H9 (cell line): ENCODE measurements around the gene ANKMY2. TPM values are rescaled to one million over a fixed set of nuclear protein-coding genes. Genes with fewer than 3 reads are reported as not detected.

Experiments
- DNase-seq: peaks from one replicate; pipeline ENCODE4 v3.0.0-alpha.2; 2017
- H2AFZ ChIP-seq: one replicate; pipeline ENCODE4 v1.6.1; 2013; ENCODE audit warnings: mild to moderate bottlenecking, low read length, control low read depth, moderate library complexity
- H2AK5ac ChIP-seq: 2 replicates; pipeline ENCODE4 v1.6.1; 2013; ENCODE audit warnings: low read length, control low read depth, mixed read lengths; ENCODE audit not compliant: insufficient read length
- H2BK120ac ChIP-seq: one replicate; pipeline ENCODE4 v1.6.1; 2013; ENCODE audit warnings: low read depth, mild to moderate bottlenecking, low read length, control low read depth, inconsistent platforms; ENCODE audit not compliant: poor library complexity, severe bottlenecking
- H2BK12ac ChIP-seq: 2 replicates; pipeline ENCODE4 v1.6.1; 2013; ENCODE audit warnings: low read length, control low read depth, mixed read lengths, low read depth; ENCODE audit not compliant: insufficient read length
- H2BK15ac ChIP-seq: 2 replicates; pipeline ENCODE4 v1.6.1; 2013; ENCODE audit warnings: low read depth, low read length, control low read depth
- H2BK20ac ChIP-seq: one replicate; pipeline ENCODE4 v1.6.1; 2013; ENCODE audit warnings: low read depth, mild to moderate bottlenecking, low read length, control low read depth, inconsistent platforms; ENCODE audit not compliant: poor library complexity, severe bottlenecking
- H2BK5ac ChIP-seq: 2 replicates; pipeline ENCODE4 v1.6.1; 2013; ENCODE audit warnings: low read length, control low read depth, mixed read lengths; ENCODE audit not compliant: insufficient read length
- H3K14ac ChIP-seq: 2 replicates; pipeline ENCODE4 v1.6.1; 2013; ENCODE audit warnings: low read length, control low read depth; ENCODE audit not compliant: insufficient read depth
- H3K18ac ChIP-seq: 2 replicates; pipeline ENCODE4 v1.6.1; 2013; ENCODE audit warnings: low read depth, mild to moderate bottlenecking, mixed read lengths, low read length, control low read depth; ENCODE audit not compliant: insufficient read length
- H3K23ac ChIP-seq: 2 replicates; pipeline ENCODE4 v1.6.1; 2013; ENCODE audit warnings: low read length, control low read depth, mixed read lengths, low read depth; ENCODE audit not compliant: insufficient read length
- H3K23me2 ChIP-seq: 2 replicates; pipeline ENCODE4 v1.6.1; 2013; ENCODE audit warnings: low read depth, mild to moderate bottlenecking, mixed read lengths, low read length, control low read depth; ENCODE audit not compliant: insufficient read length, poor library complexity, severe bottlenecking
- H3K27ac ChIP-seq: 2 replicates; pipeline ENCODE4 v1.5.1; 2013; ENCODE audit warnings: low read length, control low read depth, mixed read lengths, low read depth; ENCODE audit not compliant: insufficient read length
- H3K27me3 ChIP-seq: 2 replicates; pipeline ENCODE4 v1.6.1; 2013; ENCODE audit warnings: low read length, control low read depth, inconsistent platforms; ENCODE audit not compliant: insufficient read depth
- H3K4ac ChIP-seq: 2 replicates; pipeline ENCODE4 v1.6.1; 2013; ENCODE audit warnings: low read depth, mild to moderate bottlenecking, control low read depth, inconsistent platforms, low read length, moderate library complexity
- H3K4me1 ChIP-seq: 2 replicates; pipeline ENCODE4 v1.6.1; 2013; ENCODE audit warnings: low read length, control low read depth, inconsistent platforms; ENCODE audit not compliant: insufficient read depth
- H3K4me2 ChIP-seq: 2 replicates; pipeline ENCODE4 v1.6.1; 2013; ENCODE audit warnings: low read length, control low read depth, mixed read lengths; ENCODE audit not compliant: insufficient read length, insufficient read depth
- H3K56ac ChIP-seq: 2 replicates; pipeline ENCODE4 v1.6.1; 2013; ENCODE audit warnings: low read depth, mild to moderate bottlenecking, mixed read lengths, low read length, control low read depth; ENCODE audit not compliant: insufficient read length
- H3K79me1 ChIP-seq: 2 replicates; pipeline ENCODE4 v1.6.1; 2013; ENCODE audit warnings: low read depth, mild to moderate bottlenecking, moderate library complexity, low read length, control low read depth, inconsistent platforms; ENCODE audit not compliant: insufficient read depth, poor library complexity, severe bottlenecking
- H3K79me2 ChIP-seq: 2 replicates; pipeline ENCODE4 v1.6.1; 2013; ENCODE audit warnings: low read length, control low read depth, inconsistent platforms; ENCODE audit not compliant: insufficient read depth
- H3K9ac ChIP-seq: 2 replicates; pipeline ENCODE4 v1.6.1; 2013; ENCODE audit warnings: low read length, control low read depth, mixed read lengths; ENCODE audit not compliant: insufficient read length; ENCODE audit errors: extremely low read depth
- H3K9me3 ChIP-seq: one replicate; pipeline ENCODE4 v1.6.1; 2013; ENCODE audit warnings: low read depth, low read length, inconsistent platforms; ENCODE audit not compliant: control insufficient read depth
- H3T11ph ChIP-seq: one replicate; pipeline ENCODE4 v1.6.1; 2013; ENCODE audit warnings: mild to moderate bottlenecking, low read length, control low read depth, inconsistent platforms
- H4K20me1 ChIP-seq: one replicate; pipeline ENCODE4 v1.6.1; 2013; ENCODE audit not compliant: control insufficient read depth, insufficient read length, insufficient read depth
- H4K5ac ChIP-seq: 2 replicates; pipeline ENCODE4 v1.6.1; 2013; ENCODE audit warnings: low read depth, mild to moderate bottlenecking, mixed read lengths, low read length, control low read depth; ENCODE audit not compliant: insufficient read length
- H4K8ac ChIP-seq: replicated peaks from 2 replicates; pipeline ENCODE4 v1.6.1; 2013; ENCODE audit warnings: low read length, control low read depth, mixed read lengths, low read depth; ENCODE audit not compliant: insufficient read length
- H4K91ac ChIP-seq: 2 replicates; pipeline ENCODE4 v1.6.1; 2013; ENCODE audit warnings: low read depth, mild to moderate bottlenecking, moderate library complexity, mixed read lengths, low read length, control low read depth; ENCODE audit not compliant: insufficient read length
- H3K27ac Mint-ChIP-seq, 3 experiments: 2 replicates in 2 of 3; 3 replicates in 1 of 3; pipeline ENCODE4 v1.8.0; 2020 to 2021; ENCODE audit warnings: mixed read lengths in 3 of 3, mild to moderate bottlenecking in 1 of 3, moderate library complexity in 1 of 3
- H3K27me3 Mint-ChIP-seq: 2 replicates; pipeline ENCODE4 v1.8.0; 2021; ENCODE audit warnings: low read depth, mild to moderate bottlenecking, moderate library complexity, mixed read lengths
- H3K36me3 Mint-ChIP-seq, 3 experiments: 2 replicates in 2 of 3; 3 replicates in 1 of 3; pipeline ENCODE4 v1.8.0; 2020 to 2021; ENCODE audit warnings: low read depth in 3 of 3, mixed read lengths in 3 of 3; ENCODE audit not compliant: insufficient read depth in 1 of 3
- H3K4me1 Mint-ChIP-seq, 2 experiments: 2 replicates each; pipeline ENCODE4 v1.8.0; 2020; ENCODE audit warnings: mixed read lengths in 2 of 2
- H3K4me3 Mint-ChIP-seq, 2 experiments: 2 replicates in 1 of 2; 3 replicates in 1 of 2; pipeline ENCODE4 v1.8.0; 2020 to 2021; ENCODE audit warnings: mild to moderate bottlenecking in 2 of 2, mixed read lengths in 2 of 2, moderate library complexity in 1 of 2
- H3K9me3 Mint-ChIP-seq, 2 experiments: 2 replicates in 1 of 2; 3 replicates in 1 of 2; pipeline ENCODE4 v1.8.0; 2020; ENCODE audit warnings: mild to moderate bottlenecking in 2 of 2, mixed read lengths in 2 of 2, moderate library complexity in 1 of 2
- CTCF ChIP-seq: fragments of 200-600 bp; sonication (generic); conservative IDR thresholded peaks from 3 replicates; pipeline ENCODE4 v1.8.0; 2021; ENCODE audit warnings: antibody characterized with exemption, mild to moderate bottlenecking
- WGBS: extraction: QIAGEN DNeasy Blood & Tissue Kit; methylation state at CpG from one replicate; pipeline ENCODE4 v1.1.7; 2013; ENCODE audit warnings: missing lambda C conversion rate, low lambda C conversion rate, mixed read lengths; ENCODE audit not compliant: insufficient read length; ENCODE audit errors: extremely low coverage; 5-methylcytosine and 5-hydroxymethylcytosine counted together
- total RNA-seq: library from RNA; stranded (reverse); gene quantifications from 2 replicates; pipeline ENCODE4 v1.2.1, GENCODE V29; 2021

The ANKMY2 gene
- total RNA-seq, 1 experiment from 2014 or later, result 12.7 TPM

GRCh38 chr7:16677978-16678494 is 32.5 kb upstream of the ANKMY2 start:
- H2AFZ ChIP-seq, result no peak overlapping the region
- no peak overlapping the region for H2BK5ac ChIP-seq
- H3K9me3 ChIP-seq, result no peaks in the 10 kb centered on the region
- H3K56ac ChIP-seq, result no peak overlapping the region
- no peak overlapping the region for H2BK12ac ChIP-seq
- no peak overlapping the region for H4K91ac ChIP-seq
- no peak overlapping the region for H4K5ac ChIP-seq
- Mint-ChIP-seq H3K4me1 (peaks cover 5 to 9% of the 10 kb centered on the region in 2 experiments), H3K9me3 (no peaks in the 10 kb centered on the region), H3K4me3 (no peak overlapping the region), H3K27me3 (no peaks in the 10 kb centered on the region), H3K27ac (no peak overlapping the region), H3K36me3 (peaks cover 44 to 70% (median 67%) of the 10 kb centered on the region in 3 experiments)
- DNase-seq, result no peak
- no peaks in the 10 kb centered on the region for H3K79me1 ChIP-seq
- H3K14ac ChIP-seq, result no peak overlapping the region
- no peak overlapping the region for H2BK15ac ChIP-seq
- no peak overlapping the region for H3T11ph ChIP-seq
- TF ChIP-seq CTCF, result no peak
- no peak overlapping the region for H3K18ac ChIP-seq
- H4K8ac ChIP-seq, result no peak overlapping the region
- no peaks in the 10 kb centered on the region for H3K27me3 ChIP-seq
- no peak overlapping the region for H2AK5ac ChIP-seq
- no CpG with 5 or more reads among the region's 12 CpGs for WGBS
- peaks cover 2% of the 10 kb centered on the region; the same call in 1 of the 2 replicates for H3K4me1 ChIP-seq
- no peak overlapping the region for H2BK20ac ChIP-seq
- H3K79me2 ChIP-seq, result no peaks in the 10 kb centered on the region
- no peak overlapping the region for H2BK120ac ChIP-seq
- H3K9ac ChIP-seq, result no peak overlapping the region
- no peak overlapping the region for H3K4ac ChIP-seq
- no peaks in the 10 kb centered on the region for H3K23me2 ChIP-seq
- H3K4me2 ChIP-seq, result no peak overlapping the region
- no peak overlapping the region for H3K23ac ChIP-seq
- no peaks in the 10 kb centered on the region for H4K20me1 ChIP-seq
- no peak overlapping the region for H3K27ac ChIP-seq
